ENCODE data around the gene REEP1. TPM values are rescaled to one million over a fixed set of nuclear protein-coding genes. Genes with fewer than 3 reads are reported as not detected.

Gene REEP1
- total and polyA plus RNA-seq, 9 of the 15 experiments (the other 6 are each of a cell fraction or from before 2014, with no cell fraction given) = 0.11 to 0.67 (median 0.13) TPM

DNA sequence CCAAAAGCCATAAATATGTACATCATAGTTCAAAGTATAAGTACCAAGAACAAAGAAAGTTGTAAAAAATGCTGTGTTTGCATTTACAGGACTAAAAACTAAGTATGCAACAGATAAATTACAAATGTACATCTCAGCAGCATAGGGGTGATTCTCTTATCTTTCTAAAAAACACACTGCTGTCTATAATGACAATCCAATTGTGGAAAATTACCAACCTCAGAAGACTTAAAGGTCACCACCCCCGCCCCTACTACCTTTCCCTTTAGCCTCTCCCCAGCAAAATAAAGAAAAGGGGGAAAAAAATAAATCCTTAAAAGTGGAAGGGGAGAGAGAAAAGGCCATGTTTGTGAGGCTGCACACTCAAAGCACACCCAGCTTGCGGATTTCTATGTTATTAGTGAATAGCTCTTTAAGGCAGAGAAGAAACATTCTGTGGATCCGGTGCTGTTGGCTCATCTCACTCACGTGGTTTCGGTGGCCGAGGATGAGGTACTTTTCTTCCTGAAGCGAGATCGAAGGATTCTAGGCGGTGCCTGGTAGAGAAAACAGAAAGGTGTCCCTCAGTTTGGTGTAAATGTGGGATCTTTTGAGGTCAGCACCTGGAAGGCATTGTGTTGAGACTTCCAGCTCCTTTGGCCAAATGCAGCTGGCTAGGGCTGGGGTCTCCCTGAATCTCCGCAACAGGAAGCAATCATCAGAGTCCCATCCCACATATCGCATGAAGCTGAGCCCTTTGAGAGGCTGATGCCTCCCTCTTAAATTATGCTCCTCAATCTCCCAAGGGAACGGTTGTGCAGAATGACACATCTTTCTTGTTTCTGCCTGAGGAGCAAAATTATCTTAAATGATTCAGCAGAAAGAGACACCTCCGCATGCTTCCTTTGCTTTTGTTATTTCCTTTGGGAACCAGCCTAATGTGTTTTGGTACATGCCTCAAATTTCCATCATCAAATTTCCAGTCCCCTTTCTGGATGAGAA, 120.6 kb downstream of the REEP1 start (continued):
- TF ChIP-seq, protein P1, sequence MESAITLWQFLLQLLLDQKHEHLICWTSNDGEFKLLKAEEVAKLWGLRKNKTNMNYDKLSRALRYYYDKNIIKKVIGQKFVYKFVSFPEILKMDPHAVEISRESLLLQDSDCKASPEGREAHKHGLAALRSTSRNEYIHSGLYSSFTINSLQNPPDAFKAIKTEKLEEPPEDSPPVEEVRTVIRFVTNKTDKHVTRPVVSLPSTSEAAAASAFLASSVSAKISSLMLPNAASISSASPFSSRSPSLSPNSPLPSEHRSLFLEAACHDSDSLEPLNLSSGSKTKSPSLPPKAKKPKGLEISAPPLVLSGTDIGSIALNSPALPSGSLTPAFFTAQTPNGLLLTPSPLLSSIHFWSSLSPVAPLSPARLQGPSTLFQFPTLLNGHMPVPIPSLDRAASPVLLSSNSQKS (CRISPR knock-in tag; IDR thresholded peaks at IDR 0.05) = no peak
- TF ChIP-seq JUN (IDR thresholded peaks at IDR 0.05; ENCODE audit: borderline replicate concordance, low read depth, low read length) (no peak), JUN (CRISPR knock-in tag; IDR thresholded peaks at IDR 0.05; ENCODE audit: borderline replicate concordance) (no peak), CHD4 (IDR thresholded peaks at IDR 0.05; ENCODE audit: insufficient read depth, insufficient replicate concordance, low read depth, low read length, poor library complexity, severe bottlenecking) (no peak), TEAD4 (IDR thresholded peaks at IDR 0.05; ENCODE audit: low read length) (peak; percentile 88), TEAD4 (CRISPR knock-in tag; IDR thresholded peaks at IDR 0.05; ENCODE audit: borderline replicate concordance) (no peak), SMARCA4 (IDR thresholded peaks at IDR 0.05) (peak; percentile 76)
- TF ChIP-seq, protein P2, sequence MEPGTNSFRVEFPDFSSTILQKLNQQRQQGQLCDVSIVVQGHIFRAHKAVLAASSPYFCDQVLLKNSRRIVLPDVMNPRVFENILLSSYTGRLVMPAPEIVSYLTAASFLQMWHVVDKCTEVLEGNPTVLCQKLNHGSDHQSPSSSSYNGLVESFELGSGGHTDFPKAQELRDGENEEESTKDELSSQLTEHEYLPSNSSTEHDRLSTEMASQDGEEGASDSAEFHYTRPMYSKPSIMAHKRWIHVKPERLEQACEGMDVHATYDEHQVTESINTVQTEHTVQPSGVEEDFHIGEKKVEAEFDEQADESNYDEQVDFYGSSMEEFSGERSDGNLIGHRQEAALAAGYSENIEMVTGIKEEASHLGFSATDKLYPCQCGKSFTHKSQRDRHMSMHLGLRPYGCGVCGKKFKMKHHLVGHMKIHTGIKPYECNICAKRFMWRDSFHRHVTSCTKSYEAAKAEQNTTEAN (CRISPR knock-in tag; IDR thresholded peaks at IDR 0.05) = no peak
- TF ChIP-seq, protein P3, sequence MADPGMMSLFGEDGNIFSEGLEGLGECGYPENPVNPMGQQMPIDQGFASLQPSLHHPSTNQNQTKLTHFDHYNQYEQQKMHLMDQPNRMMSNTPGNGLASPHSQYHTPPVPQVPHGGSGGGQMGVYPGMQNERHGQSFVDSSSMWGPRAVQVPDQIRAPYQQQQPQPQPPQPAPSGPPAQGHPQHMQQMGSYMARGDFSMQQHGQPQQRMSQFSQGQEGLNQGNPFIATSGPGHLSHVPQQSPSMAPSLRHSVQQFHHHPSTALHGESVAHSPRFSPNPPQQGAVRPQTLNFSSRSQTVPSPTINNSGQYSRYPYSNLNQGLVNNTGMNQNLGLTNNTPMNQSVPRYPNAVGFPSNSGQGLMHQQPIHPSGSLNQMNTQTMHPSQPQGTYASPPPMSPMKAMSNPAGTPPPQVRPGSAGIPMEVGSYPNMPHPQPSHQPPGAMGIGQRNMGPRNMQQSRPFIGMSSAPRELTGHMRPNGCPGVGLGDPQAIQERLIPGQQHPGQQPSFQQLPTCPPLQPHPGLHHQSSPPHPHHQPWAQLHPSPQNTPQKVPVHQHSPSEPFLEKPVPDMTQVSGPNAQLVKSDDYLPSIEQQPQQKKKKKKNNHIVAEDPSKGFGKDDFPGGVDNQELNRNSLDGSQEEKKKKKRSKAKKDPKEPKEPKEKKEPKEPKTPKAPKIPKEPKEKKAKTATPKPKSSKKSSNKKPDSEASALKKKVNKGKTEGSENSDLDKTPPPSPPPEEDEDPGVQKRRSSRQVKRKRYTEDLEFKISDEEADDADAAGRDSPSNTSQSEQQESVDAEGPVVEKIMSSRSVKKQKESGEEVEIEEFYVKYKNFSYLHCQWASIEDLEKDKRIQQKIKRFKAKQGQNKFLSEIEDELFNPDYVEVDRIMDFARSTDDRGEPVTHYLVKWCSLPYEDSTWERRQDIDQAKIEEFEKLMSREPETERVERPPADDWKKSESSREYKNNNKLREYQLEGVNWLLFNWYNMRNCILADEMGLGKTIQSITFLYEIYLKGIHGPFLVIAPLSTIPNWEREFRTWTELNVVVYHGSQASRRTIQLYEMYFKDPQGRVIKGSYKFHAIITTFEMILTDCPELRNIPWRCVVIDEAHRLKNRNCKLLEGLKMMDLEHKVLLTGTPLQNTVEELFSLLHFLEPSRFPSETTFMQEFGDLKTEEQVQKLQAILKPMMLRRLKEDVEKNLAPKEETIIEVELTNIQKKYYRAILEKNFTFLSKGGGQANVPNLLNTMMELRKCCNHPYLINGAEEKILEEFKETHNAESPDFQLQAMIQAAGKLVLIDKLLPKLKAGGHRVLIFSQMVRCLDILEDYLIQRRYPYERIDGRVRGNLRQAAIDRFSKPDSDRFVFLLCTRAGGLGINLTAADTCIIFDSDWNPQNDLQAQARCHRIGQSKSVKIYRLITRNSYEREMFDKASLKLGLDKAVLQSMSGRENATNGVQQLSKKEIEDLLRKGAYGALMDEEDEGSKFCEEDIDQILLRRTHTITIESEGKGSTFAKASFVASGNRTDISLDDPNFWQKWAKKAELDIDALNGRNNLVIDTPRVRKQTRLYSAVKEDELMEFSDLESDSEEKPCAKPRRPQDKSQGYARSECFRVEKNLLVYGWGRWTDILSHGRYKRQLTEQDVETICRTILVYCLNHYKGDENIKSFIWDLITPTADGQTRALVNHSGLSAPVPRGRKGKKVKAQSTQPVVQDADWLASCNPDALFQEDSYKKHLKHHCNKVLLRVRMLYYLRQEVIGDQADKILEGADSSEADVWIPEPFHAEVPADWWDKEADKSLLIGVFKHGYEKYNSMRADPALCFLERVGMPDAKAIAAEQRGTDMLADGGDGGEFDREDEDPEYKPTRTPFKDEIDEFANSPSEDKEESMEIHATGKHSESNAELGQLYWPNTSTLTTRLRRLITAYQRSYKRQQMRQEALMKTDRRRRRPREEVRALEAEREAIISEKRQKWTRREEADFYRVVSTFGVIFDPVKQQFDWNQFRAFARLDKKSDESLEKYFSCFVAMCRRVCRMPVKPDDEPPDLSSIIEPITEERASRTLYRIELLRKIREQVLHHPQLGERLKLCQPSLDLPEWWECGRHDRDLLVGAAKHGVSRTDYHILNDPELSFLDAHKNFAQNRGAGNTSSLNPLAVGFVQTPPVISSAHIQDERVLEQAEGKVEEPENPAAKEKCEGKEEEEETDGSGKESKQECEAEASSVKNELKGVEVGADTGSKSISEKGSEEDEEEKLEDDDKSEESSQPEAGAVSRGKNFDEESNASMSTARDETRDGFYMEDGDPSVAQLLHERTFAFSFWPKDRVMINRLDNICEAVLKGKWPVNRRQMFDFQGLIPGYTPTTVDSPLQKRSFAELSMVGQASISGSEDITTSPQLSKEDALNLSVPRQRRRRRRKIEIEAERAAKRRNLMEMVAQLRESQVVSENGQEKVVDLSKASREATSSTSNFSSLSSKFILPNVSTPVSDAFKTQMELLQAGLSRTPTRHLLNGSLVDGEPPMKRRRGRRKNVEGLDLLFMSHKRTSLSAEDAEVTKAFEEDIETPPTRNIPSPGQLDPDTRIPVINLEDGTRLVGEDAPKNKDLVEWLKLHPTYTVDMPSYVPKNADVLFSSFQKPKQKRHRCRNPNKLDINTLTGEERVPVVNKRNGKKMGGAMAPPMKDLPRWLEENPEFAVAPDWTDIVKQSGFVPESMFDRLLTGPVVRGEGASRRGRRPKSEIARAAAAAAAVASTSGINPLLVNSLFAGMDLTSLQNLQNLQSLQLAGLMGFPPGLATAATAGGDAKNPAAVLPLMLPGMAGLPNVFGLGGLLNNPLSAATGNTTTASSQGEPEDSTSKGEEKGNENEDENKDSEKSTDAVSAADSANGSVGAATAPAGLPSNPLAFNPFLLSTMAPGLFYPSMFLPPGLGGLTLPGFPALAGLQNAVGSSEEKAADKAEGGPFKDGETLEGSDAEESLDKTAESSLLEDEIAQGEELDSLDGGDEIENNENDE (IDR thresholded peaks at IDR 0.05; ENCODE audit: low read depth, low read length) = no peak
- TF ChIP-seq, protein P4, sequence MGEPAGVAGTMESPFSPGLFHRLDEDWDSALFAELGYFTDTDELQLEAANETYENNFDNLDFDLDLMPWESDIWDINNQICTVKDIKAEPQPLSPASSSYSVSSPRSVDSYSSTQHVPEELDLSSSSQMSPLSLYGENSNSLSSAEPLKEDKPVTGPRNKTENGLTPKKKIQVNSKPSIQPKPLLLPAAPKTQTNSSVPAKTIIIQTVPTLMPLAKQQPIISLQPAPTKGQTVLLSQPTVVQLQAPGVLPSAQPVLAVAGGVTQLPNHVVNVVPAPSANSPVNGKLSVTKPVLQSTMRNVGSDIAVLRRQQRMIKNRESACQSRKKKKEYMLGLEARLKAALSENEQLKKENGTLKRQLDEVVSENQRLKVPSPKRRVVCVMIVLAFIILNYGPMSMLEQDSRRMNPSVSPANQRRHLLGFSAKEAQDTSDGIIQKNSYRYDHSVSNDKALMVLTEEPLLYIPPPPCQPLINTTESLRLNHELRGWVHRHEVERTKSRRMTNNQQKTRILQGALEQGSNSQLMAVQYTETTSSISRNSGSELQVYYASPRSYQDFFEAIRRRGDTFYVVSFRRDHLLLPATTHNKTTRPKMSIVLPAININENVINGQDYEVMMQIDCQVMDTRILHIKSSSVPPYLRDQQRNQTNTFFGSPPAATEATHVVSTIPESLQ (CRISPR knock-in tag; IDR thresholded peaks at IDR 0.05) = no peak
